Measurements from ENCODE around the gene NEU4.
"Not testable (repeated sequence)": the region's sequence is repeated elsewhere in the genome, so short reads cannot be mapped to it uniquely, and the experiment has no call there.

NEU4 gene

DNA sequence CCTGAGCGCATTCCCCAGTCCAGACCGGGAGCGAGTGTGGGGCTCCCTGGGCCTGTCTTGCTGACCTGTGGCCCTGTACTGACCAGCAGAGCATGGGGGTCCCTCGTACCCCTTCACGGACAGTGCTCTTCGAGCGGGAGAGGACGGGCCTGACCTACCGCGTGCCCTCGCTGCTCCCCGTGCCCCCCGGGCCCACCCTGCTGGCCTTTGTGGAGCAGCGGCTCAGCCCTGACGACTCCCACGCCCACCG lies 5.3 kb downstream of the NEU4 start:
- DNase-seq = no peak

DNA sequence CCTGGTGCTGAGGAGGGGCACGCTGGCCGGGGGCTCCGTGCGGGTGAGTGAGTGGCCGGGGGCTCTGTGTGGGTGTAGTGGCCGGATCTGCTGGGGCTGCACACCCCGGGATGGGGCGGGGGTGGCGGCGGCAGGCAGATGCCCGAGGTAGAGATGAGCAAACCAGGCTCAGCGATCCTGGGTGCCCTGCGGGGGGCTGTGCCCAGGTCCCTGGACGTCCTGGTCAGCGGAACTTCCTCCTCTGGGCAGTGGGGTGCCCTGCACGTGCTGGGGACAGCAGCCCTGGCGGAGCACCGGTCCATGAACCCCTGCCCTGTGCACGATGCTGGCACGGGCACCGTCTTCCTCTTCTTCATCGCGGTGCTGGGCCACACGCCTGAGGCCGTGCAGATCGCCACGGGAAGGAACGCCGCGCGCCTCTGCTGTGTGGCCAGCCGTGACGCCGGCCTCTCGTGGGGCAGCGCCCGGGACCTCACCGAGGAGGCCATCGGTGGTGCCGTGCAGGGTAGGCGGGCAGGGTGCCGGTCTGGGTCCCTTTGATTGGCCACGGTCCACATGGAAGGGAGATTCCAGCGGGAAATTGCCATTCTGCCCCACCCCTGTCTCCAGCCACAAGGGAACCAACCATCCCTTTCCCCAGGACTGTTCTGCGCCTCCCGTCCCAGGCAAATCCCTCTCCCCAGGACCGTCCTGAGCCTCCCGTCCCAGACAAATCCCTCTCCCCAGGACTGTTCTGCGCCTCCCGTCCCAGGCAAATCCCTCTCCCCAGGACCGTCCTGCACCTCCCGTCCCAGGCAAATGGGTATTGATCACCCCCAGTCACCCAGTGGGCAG lies 5.9 kb downstream of the NEU4 start:
- DNase-seq = no peak

DNA sequence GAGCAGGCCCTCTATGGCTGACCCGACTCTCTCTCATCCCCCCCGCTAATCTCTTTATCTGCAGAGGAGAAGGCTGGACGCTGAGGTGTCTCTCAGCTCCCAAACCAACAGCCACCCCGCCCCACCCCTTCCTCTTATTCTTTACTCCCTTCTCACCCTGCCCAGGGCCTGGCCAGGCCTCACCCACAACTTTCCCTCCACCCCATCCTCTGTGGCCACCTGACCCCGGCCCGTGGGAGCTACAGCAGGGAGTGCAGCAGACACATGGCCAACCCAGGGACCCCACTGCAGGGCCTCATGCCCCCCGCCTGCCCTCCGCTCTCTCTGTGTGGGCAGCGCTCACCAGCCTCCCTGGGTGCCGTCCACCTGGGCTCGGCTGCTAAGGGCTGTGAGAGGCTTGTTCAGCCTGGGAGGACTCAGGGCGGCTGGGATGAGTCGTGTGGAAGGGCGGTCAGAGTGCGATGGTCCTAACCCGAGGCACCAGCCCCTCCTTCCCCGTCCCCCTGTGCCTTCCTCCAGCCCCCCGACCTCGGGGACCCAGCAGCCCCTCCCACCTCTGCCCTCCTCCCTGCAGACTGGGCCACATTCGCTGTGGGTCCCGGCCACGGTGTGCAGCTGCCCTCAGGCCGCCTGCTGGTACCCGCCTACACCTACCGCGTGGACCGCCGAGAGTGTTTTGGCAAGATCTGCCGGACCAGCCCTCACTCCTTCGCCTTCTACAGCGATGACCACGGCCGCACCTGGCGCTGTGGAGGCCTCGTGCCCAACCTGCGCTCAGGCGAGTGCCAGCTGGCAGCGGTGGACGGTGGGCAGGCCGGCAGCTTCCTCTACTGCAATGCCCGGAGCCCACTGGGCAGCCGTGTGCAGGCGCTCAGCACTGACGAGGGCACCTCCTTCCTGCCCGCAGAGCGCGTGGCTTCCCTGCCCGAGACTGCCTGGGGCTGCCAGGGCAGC lies 6.8 kb downstream of the NEU4 start:
- DNase-seq = no peak

DNA sequence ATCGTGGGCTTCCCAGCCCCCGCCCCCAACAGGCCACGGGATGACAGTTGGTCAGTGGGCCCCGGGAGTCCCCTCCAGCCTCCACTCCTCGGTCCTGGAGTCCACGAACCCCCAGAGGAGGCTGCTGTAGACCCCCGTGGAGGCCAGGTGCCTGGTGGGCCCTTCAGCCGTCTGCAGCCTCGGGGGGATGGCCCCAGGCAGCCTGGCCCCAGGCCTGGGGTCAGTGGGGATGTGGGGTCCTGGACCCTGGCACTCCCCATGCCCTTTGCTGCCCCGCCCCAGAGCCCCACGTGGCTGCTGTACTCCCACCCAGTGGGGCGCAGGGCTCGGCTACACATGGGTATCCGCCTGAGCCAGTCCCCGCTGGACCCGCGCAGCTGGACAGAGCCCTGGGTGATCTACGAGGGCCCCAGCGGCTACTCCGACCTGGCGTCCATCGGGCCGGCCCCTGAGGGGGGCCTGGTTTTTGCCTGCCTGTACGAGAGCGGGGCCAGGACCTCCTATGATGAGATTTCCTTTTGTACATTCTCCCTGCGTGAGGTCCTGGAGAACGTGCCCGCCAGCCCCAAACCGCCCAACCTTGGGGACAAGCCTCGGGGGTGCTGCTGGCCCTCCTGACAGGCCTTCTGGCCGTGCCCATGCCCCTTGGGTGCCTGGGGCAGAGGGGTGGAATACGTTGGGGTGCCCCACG lies 7.6 kb downstream of the NEU4 start:
- DNase-seq = no peak

DNA sequence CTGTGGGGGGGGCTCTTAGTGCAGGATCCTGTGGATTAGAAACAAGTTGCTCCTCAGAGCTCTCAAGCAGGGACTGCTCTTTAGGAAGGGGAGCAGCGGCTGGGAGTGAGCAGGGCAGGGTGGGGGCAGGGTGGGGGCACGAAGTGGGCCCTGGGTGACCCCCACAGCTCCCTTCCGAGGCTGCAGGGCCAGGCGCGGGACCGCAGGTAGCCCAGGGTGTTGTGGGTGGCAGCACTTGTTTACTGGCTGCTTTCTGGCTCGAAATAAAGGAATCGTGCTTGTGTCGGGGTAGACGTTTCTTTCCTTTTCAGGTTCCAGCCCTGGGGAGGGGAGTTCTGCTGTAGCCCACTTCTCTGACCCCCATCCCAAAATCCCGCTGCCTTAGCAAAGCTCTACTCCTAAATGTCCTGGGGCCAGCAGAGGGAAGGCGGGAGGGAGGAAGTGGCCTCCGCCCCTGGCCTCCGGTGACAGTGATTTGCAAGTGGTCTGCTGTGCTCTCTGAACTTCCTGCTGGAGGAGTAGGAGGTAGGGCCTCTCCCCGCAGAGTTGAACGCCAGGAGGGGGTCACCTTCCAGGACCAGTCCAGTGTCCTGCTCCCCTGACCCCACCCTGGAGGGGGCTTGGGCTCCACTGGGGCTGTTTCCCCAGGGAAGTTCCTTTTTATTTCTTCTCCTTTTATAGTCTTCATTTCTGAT lies 8.3 kb downstream of the NEU4 start:
- no peak for DNase-seq

DNA sequence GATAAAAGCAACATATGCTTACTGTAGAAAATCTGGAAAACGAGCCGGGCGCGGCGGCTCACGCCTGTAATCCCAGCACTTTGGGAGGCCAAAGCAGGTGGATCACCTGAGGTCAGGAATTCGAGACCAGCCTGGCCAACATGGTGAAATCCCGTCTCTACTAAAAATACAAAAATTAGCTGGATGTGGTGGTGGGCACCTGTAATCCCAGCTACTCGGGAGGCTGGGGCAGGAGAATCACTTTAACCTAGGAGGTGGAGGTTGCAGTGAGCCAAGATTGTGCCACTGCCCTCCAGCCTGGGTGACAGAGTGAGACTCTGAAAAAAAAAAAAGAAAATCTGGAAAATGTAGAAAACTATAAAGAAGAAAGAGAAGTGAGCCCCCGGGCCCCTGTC lies 8.8 kb downstream of the NEU4 start:
- not testable (repeated sequence) for DNase-seq

DNA sequence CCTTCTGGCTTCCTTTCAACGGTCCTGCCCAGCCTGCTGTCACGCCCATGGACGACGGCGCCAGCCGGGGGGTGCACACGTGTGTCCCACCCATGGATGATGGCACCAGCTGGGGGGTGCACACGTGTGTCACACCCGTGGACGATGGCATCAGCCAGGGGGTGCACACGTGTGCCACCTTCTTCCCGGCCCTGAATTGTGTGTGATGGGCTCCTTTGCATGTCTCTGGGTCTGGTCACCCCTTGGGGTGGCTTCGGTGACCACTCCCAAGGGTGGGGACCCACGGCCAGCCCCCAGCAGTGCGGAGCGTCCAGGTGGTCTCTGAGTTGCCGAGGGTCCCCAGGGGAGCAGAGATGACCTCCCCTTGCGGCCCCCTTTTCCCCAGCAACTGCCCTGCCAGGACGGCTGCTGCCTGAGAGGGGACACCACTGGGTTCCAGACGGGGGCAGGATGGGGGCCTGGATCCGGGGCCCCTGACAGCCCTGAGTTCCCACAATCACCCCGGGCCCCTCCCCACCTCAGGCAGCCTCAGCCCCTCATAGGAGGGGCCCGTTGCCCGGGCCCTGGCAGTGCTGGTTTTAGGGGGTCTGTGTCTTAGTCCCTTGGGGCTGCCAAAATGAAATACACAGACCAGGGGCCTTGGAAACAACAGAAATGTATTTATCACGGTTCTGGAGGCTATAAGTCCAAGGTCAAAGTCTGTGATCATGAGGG lies 9.4 kb downstream of the NEU4 start:
- no peak for DNase-seq

DNA sequence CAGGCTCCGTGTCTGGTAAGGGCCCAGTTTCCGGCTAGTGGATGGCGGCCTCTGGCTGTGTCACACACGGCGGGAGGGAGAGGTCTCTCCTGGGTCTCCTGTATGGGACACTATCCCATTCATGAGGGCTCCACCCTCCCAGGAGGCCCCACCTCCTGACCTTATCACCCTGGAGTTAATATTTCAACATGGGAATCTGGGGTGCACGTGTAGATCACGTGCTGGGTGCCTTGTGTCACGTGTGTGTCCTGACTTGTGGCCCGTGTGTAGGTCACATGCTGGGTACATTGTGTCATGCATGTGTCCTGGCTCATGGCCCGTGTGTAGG lies 9.9 kb downstream of the NEU4 start:
- no peak for DNase-seq

DNA sequence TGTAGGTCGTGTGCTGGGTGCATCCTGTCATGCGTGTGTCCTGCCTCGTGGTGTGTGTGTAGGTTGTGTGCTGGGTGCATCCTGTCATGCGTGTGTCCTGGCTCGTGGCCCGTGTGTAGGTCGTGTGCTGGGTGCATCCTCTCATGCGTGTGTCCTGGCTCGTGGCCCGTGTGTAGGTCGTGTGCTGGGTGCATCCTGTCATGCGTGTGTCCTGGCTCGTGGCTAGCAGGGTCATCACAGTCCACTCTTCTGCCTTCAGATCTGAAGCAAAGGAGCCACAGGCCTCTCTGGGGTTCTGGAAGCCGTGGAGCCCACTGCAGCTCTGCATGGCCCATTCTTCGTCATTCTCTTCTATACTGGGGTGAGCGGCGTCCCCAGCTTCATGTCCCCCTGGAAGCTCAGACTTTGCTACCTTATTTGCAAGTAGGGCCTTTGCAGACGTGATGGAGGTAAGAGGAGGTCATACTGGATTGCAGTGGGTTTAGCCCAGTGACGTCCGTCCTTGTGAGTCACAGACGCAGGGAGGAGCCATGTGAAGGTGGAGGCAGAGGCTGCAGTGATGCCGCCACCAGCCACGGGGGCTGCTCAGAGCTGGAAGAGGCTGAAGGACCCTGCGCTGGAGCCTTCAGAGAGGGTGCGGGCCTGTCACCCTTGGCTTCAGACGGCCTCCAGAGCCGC lies 11.1 kb downstream of the NEU4 start:
- not testable (repeated sequence) for DNase-seq

DNA sequence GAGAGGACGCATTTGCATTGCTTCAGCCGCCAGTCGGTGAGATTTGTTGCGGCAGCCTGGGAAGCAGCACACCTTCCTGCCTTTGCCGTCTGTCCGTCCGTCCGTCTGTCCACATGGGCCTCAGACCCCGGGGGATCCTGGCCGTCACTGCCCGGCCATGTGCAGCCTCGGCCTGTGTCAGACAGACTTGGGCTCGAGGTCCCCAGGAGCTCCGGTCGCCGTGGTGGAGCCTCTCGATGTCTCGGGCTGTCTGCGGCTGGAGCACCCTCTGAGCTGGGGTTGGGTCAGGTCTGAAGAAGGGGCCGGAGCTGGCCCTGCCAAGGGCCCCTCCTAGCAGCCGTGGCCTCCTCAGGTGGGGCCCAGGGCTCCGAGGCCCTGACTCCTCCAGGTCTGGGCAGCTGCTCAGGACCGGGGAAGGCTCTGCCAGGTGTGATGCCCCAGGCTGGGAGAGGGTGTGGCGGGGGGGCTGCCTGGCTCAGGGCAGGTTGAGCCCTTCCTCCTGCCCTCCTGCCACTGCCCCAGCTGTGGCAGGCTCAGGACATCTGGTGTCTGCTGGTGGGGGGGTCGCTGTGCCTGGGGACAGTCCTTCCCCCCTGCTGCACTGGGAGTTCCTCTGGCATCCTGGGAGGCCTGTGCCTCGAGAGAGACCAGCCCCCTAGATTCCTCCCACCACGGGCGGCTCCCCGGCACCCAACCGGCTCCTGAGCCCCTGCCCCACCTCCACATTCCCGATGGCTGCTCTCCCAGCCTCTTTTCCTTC lies 11.8 kb downstream of the NEU4 start:
- no peak for DNase-seq

DNA sequence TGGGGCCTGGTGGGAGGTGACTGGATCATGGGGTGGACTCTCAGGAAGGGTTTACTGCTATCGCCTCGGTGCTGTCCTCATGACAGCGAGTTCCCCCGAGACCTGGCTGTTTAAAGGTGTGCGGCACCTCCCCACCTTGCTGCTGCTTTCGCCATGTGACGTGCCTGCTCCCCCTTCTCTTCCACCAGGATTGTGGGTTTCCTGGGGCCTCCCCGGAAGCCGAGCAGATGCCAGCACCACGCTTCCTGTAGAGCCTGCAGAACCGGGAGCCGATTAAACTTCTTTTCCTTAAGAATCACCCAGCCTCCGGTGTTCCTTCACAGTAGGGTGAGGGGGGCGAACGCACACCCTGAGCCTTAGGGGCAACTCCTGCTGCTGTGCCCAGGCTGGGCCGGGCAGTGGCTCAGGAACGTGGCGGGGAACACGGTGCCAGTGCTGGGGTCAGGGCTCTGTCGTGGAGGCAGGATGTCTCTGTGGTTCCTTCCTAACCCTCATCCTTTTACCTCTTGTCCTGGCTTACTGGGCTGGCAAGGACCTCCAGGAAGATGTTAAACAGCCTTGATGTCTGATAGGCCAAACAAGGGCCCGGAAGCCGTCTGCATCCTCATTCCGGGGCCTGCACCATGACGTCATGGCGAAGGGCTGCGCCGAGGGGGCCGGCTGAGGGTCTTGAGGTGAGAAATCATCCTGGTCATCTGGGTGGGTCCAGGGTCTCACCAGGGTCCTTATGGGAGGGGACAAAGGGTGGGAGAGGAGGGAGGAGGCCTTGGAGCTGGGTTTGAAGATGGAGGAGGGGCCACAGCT lies 12.7 kb downstream of the NEU4 start:
- DNase-seq = no peak

DNA sequence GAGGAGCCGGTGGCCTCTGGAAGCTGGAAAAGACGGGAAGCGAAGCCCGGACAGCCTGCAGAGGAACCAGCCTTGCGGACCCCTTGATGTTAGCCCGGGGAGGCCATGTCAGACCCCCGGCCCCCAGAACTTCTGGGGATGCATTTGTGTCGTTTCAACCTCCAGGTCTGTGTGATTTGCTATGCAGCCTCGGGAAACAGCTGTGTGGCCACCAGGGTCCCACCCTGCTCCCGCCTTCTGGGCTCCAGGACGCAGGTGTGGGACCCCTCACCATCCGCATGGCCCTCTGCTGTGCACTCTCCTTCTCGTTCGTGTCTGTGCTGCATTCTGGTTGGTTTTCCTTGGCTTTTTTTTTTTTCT lies 13.3 kb downstream of the NEU4 start:
- DNase-seq = no peak

DNA sequence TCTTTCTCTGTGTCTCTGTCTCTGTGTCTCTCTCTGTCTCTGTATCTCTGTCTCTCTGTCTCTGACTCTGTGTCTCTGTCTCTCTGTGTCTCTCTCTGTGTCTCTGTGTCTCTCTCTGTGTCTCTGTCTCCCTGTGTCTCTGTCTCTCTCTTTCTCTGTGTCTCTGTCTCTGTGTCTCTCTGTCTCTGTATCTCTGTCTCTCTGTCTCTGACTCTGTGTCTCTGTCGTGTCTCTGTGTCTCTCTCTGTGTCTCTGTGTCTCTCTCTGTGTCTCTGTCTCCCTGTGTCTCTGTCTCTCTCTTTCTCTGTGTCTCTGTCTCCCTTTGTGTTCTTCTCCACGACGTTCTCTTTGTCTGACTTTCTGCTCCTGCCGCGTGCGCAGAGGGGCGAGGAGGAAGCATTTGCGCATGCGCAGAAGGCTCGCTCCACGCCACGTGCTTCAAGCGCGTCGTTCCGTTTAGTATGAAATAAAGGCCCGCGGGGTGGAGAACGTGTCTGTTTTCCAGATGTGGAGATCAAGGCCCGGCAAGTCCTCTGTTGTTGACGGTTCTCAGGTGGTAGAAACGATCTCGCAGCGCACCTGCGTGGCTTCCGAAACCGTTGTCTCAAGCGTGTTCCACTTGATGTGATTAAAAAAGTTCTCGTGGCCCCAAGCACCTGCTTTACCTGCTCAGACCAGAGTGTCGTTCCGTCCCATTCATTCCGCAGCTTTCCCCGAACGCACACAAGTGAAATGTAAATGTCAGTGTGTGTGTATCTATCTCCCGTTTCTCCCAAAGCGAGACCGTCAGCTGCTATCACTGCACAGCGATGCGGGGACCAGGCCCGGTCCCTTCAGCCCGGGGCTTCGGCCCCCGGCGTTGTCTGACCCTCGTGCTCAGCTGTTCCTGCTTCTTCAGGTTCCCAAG lies 14.8 kb downstream of the NEU4 start:
- not testable (repeated sequence) for DNase-seq

DNA sequence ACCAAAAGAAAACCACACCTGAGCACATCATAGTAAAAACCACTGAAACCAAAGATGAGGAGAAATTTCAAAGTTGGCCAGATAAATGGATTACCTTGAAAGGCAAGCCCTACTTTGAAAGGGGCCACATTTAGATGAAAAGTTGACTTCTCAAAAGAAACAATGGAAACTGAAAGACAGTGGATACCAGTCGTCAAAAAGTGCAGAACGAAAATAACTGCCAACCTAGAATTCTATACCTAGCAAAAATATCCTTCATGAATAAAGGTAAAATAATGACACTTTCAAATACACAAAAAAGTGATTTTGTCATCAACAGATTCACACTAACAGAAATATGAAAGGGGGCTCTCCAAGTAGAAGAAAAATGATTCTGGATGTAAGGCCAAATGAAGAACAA lies 18.4 kb downstream of the NEU4 start:
- DNase-seq = no peak

DNA sequence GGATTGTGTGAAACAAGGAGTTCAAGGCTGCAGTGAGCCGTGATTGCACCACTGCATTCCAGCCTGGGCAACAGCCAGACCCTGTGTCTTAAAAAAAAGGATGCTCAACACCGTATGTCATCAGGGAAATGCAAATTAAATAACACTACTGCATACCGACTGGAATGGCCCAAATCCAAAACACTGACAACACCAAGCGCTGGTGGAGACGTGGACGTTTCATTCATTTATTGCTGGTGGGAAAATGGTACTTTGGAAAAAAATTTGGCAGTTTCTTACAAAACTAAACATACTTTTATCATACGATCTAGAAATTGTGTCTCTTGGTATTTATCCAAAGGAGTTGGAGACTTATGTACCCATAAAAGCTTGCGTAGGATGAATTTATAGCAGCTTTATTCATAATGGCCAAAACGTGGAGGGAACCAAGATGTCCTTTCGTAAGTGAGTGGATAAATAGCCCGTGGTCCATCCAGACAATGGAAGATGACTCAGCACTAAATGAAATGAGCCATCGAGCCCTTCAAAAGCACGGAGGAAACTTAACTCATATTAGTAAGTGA lies 24.2 kb downstream of the NEU4 start:
- no peak for DNase-seq

DNA sequence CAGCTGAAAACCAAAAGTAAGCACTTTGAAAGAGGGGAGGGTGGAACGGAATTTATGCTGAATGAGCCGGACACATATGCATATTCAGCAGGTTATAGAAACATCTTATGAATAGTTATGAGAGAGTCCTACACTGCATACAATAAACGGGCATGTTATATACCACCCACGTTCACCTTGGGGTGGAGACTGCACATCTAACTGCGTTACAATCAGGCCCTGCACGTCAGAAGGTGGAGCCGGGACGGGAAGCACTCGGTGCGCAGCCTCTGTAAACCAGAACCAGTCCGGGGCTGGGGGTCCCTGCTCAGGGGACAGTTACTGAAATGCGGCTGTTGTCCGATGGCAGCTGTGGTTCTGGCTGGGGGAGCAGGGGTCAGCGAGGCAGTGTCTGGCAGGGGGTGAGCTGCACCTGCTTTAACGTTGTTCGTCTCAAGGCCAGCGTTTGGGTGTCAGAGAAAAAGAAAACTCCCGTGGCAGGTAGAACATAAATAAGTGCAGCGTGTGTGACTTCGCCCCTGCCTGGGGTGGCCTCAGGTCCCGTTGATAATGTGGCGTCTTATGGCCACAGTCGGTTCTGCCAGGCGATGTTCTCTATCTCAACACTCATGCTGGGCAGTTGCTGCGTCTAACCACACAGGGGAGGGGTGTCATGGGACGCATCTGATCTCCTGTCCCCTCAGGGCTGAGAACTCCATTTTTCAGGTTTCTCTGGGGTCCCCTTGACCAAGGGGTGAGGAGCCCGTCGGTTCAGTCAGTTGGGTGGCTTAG lies 24.9 kb downstream of the NEU4 start:
- DNase-seq = not testable (repeated sequence)

DNA sequence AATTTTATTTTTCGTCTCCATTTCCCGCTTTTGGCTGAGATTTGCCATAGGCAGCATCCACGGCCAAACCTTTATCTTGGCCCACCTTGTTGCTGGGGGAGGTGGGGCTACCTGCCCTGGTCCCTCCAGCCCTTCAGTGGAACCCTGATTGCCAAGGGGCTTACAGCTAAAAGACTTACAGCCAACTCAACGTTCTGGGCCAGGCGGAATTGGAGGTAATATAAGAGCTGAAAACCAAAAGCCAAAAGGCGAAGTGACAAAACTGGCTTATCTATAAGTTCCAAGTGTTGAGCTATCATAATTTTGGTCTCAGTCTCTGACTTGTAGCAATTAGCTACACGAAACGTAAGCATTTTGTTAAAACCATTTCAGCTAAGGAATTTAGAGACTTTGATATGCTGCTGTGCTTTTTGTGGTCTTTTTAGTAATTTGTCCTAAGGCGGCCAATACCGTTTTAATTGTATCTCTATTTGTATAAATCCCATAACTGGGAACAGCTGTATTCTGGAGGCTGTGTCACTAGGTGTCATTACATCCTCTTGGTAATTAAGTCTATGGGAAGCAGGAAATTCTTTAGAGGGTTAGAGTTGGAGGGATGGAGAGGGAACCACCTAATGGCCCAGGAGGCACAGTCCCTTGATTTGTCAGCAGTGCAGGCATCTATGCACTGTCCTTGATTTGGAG lies 25.7 kb downstream of the NEU4 start:
- DNase-seq = no peak

All from C1 segment of cervical spinal cord (tissue), 14 donors.